Heart left ventricle (tissue), 16 donors: ENCODE results near the gene PCSK2. TPM values are rescaled to one million over a fixed set of nuclear protein-coding genes. Genes with fewer than 3 reads are reported as not detected.
A peak's percentile ranks its signal among the peaks of the same experiment; 100 is the strongest.

Experiments
- ATAC-seq, 4 donors: fragments of 200-7000 bp; cut with Tn5 transposase; one replicate each; pipeline ENCODE4 v1.9.1; 2020 to 2022; ENCODE audit warnings: moderate library complexity in 4 of 4, mild to moderate bottlenecking in 3 of 4, moderate number of reproducible peaks in 1 of 4
- DNase-seq, 5 donors: peaks; one replicate each; pipeline ENCODE4 v3.0.0-alpha.2; 2020
- H3K27ac ChIP-seq, 12 donors: fragments of 200-600 bp; sonication (generic) in 4 of 12; one replicate each; pipeline versions ENCODE4 v1.5.0 to v1.8.0; 2016 to 2022; ENCODE audit warnings: mild to moderate bottlenecking in 2 of 12
- H3K27me3 ChIP-seq, 9 donors: fragments of 200-600 bp; sonication (generic) in 2 of 9; one replicate each; pipeline versions ENCODE4 v1.5.1 to v1.8.0; 2016 to 2022; ENCODE audit warnings: mild to moderate bottlenecking in 3 of 9
- H3K36me3 ChIP-seq, 9 donors: fragments of 200-600 bp; sonication (generic) in 2 of 9; one replicate each; pipeline versions ENCODE4 v1.5.0 to v1.8.0; 2018 to 2022; ENCODE audit warnings: mild to moderate bottlenecking in 2 of 9
- H3K4me1 ChIP-seq, 12 donors: fragments of 200-600 bp; sonication (generic) in 4 of 12; one replicate each; pipeline versions ENCODE4 v1.5.0 to v1.8.0; 2016 to 2022; ENCODE audit warnings: mild to moderate bottlenecking in 3 of 12
- H3K4me3 ChIP-seq, 12 donors: fragments of 200-600 bp; sonication (generic) in 4 of 12; one replicate each; pipeline versions ENCODE4 v1.5.0 to v1.8.0; 2017 to 2022; ENCODE audit warnings: mild to moderate bottlenecking in 9 of 12, moderate library complexity in 4 of 12
- H3K9me3 ChIP-seq, 12 donors: fragments of 200-600 bp; sonication (generic) in 4 of 12; one replicate each; pipeline versions ENCODE4 v1.5.0 to v1.8.0; 2016 to 2022; ENCODE audit warnings: mild to moderate bottlenecking in 1 of 12
- POLR2A ChIP-seq, 2 donors: fragments of 450-650 bp; IDR thresholded peaks; one replicate each; pipeline ENCODE4 v1.6.1; 2017; ENCODE audit warnings: antibody characterized with exemption in 2 of 2, mild to moderate bottlenecking in 2 of 2, moderate library complexity in 2 of 2
- WGBS, 4 donors: extraction: QIAGEN DNeasy Blood & Tissue Kit in 2 of 4; methylation state at CpG; one replicate each; pipeline versions ENCODE4 v1.1.5 to v1.1.7; 2013 to 2018; 5-methylcytosine and 5-hydroxymethylcytosine counted together
- intact Hi-C, 10 donors: fragments of 100-400 bp; cut with DNase I; formaldehyde crosslinking; loops; one replicate each; pipeline versions ENCODE4 v1.11.1 to v1.14.2; 2022
- polyA plus RNA-seq, 2 donors: library from polyadenylated mRNA; stranded (reverse); fragments of 200-250 nt; gene quantifications; one replicate each; pipeline ENCODE4 v1.2.3, GENCODE V29; 2013
- total RNA-seq, 9 donors: library from RNA; depleted of rRNA in 2 of 9; stranded (reverse); fragments of >200 nt in 2 of 9; fragmentation: NEBNext Ultra II Directional in 3 of 9; extraction: Animal tissue kit (Norgen Biotek cat#: 25700) in 3 of 9; gene quantifications; one replicate each; pipeline versions ENCODE4 v1.1.0 to v1.2.4, GENCODE V29; 2016 to 2023
- TF ChIP-seq, protein P1 (sequence below), 12 donors: fragments of 200-600 bp; sonication (generic) in 4 of 12; IDR thresholded peaks; one replicate each; pipeline versions ENCODE4 v1.5.0 to v1.8.0; 2018 to 2022; ENCODE audit warnings: antibody characterized with exemption in 12 of 12, mild to moderate bottlenecking in 5 of 12
- donor health status: ischemic (EF 13 %, LVEDD 7.1; RV severe dilation, severe dysfunction).
- donor health status: healthy with polysubstance abuse.
- donor health status: DM: no; HTN: yes; CAD: no.
- donor health status: DM: no; HTN: no; CAD: no.
- donor health status: ischemic (EF 25% LVEDD 6.9; RV normal size, moderate dysfunction).
- donor health status: ischemic (EF 25% LVEDD 5.7; RV mildly dilated, moderate dysfunction).
- donor health status: healthy.
- donor health status: DM: yes; HTN: yes; CAD: no.
- donor health status: ischemic (EF 35%, LVEDD 5.7; RV mildly dilated, moderate dysfunction).
- donor health status: nonischemic (EF 11% LVEDD 7.7; RV severe dilation, severe dysfunction).
- donor health status: DM: yes; HTN: yes; CAD: no.
- donor health status: PGD.
- donor health status: ischemic (EF 29% LVEDD 5.4; RV normal size, mild dysfunction).
- donor health status: nonischemic (EF 23%, LVEDD 6.1; RV moderate dilation, normal function).

The PCSK2 gene
- total and polyA plus RNA-seq, 11 donors: 0.11 to 2.0 (median 0.55) TPM

- Histone ChIP-seq H3K27me3 (peaks cover 0 to 8% (median 0%) of the 10 kb centered on the region in 9 donors), H3K27ac (peak overlapping the region in 8 of 12 donors; percentile 5 to 83 (median 53)), H3K9me3 (no peaks in the 10 kb centered on the region), H3K4me1 (peaks cover 0 to 17% (median 3%) of the 10 kb centered on the region in 12 donors), H3K4me3 (peak overlapping the region; percentile 31 to 76 (median 55)), H3K36me3 (no peaks in the 10 kb centered on the region)
- intact Hi-C loops: loop anchor here in 6 of 10 donors (10.0 kb wide), 3 partner anchors 363 to 463 kb away; no protein-coding TSS in a partner anchor
- no peak for ATAC-seq
- WGBS, 4 donors: 68 to 73% (median 70%) methylated on average over 5 of the region's 5 CpGs
- DNase-seq: no peak
- no peak for TF ChIP-seq POLR2A (IDR thresholded peaks at IDR 0.05)
- TF ChIP-seq, protein P1, sequence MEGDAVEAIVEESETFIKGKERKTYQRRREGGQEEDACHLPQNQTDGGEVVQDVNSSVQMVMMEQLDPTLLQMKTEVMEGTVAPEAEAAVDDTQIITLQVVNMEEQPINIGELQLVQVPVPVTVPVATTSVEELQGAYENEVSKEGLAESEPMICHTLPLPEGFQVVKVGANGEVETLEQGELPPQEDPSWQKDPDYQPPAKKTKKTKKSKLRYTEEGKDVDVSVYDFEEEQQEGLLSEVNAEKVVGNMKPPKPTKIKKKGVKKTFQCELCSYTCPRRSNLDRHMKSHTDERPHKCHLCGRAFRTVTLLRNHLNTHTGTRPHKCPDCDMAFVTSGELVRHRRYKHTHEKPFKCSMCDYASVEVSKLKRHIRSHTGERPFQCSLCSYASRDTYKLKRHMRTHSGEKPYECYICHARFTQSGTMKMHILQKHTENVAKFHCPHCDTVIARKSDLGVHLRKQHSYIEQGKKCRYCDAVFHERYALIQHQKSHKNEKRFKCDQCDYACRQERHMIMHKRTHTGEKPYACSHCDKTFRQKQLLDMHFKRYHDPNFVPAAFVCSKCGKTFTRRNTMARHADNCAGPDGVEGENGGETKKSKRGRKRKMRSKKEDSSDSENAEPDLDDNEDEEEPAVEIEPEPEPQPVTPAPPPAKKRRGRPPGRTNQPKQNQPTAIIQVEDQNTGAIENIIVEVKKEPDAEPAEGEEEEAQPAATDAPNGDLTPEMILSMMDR (IDR thresholded peaks at IDR 0.05): no peak
Measured at GRCh38 chr20:17531665-17532025, 304.8 kb downstream of the PCSK2 start.

DNA sequence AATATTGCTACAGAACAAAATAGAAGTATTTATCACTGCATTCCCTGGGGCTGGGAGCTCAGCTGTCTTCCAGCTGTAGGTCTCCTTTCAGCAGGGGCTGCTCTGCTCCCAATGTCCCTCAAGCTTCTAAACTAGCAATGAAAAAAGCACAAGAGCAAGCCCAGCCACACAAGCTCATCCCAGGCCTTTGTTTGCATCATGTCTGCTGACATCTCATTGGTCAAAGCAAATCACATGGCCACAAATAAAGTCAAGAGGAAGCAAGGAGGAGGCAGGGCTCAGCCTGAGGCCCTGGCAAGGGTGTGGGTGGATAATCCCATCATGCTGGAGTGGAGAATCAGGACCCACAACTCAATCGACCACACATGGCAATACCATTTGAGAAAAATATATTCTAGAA, 306.6 kb downstream of the PCSK2 start:
- Histone ChIP-seq H3K27ac (no peak overlapping the region), H3K36me3 (no peaks in the 10 kb centered on the region), H3K4me3 (no peak overlapping the region), H3K9me3 (no peaks in the 10 kb centered on the region), H3K27me3 (peaks cover 0 to 8% (median 0%) of the 10 kb centered on the region in 9 donors), H3K4me1 (peaks cover 0 to 24% (median 3%) of the 10 kb centered on the region in 12 donors)
- DNase-seq: no peak
- no peak for TF ChIP-seq POLR2A (IDR thresholded peaks at IDR 0.05)
- TF ChIP-seq, protein P1 (IDR thresholded peaks at IDR 0.05): no peak
- intact Hi-C loops: loop anchor here in 6 of 10 donors (10.0 kb wide), 3 partner anchors 361 to 461 kb away; no protein-coding TSS in a partner anchor
- ATAC-seq: no peak
- WGBS, 4 donors: 57 to 62% (median 60%) methylated on average over 1 of the region's 1 CpG

GRCh38 chr20:17534077-17534476, 307.2 kb downstream of the PCSK2 start:
- Histone ChIP-seq H3K36me3 (no peaks in the 10 kb centered on the region), H3K4me3 (no peak overlapping the region), H3K27me3 (peaks cover 0 to 8% (median 0%) of the 10 kb centered on the region in 9 donors), H3K4me1 (peaks cover 0 to 24% (median 3%) of the 10 kb centered on the region in 12 donors), H3K9me3 (no peaks in the 10 kb centered on the region), H3K27ac (no peak overlapping the region)
- TF ChIP-seq POLR2A (IDR thresholded peaks at IDR 0.05): no peak
- TF ChIP-seq, protein P1 (IDR thresholded peaks at IDR 0.05): no peak
- ATAC-seq (no peak), DNase-seq (no peak)
- intact Hi-C loops: loop anchor here in 7 of 10 donors (1.0 to 10.0 kb wide), 4 partner anchors 29 to 461 kb away; no protein-coding TSS in a partner anchor
- WGBS, 4 donors: 92 to 97% (median 94%) methylated on average over 3 of the region's 3 CpGs
